ENCODE measurements around the gene LSR. TPM values are rescaled to one million over a fixed set of nuclear protein-coding genes. Genes with fewer than 3 reads are reported as not detected.

LSR gene
- total and polyA plus RNA-seq, 2 experiments from 2014 or later = 116 to 212 TPM

DNA sequence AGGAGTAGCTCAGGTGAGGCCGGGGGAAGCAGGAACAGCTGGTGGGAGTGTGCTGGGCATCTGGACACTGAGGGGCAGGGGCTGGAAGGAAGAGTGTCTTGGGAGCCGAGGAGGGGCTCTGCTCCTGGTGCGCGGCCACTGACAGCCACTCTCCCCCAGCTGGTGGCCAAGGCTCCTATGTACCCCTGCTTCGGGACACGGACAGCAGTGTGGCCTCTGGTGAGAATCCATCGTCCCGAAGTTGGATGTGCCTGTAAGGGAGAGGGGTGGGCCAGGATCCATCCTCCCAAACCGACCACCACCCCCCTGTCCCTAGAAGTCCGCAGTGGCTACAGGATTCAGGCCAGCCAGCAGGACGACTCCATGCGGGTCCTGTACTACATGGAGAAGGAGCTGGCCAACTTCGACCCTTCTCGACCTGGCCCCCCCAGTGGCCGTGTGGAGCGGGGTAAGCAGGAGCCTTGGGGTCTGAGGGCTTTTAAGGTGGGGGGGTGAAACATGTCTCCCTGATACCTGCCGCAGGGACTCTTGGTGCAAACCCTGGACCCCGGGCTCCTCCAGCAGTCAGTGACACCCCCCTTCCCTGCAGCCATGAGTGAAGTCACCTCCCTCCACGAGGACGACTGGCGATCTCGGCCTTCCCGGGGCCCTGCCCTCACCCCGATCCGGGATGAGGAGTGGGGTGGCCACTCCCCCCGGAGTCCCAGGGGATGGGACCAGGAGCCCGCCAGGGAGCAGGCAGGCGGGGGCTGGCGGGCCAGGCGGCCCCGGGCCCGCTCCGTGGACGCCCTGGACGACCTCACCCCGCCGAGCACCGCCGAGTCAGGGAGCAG is 17.9 kb downstream of the LSR start:
- Histone ChIP-seq H3K4me3 (peak overlapping the region; percentile 79), H3K27me3 (ENCODE audit: insufficient read depth) (no peaks in the 10 kb centered on the region), H4K20me1 (replicated peaks; ENCODE audit: insufficient read depth) (peaks cover 15% of the 10 kb centered on the region), H3K9me2 (ENCODE audit: insufficient read depth) (no peaks in the 10 kb centered on the region), H3K4me1 (ENCODE audit: insufficient read depth) (peaks cover 7% of the 10 kb centered on the region; the same call in 1 of the 2 replicates), H2AFZ (no peak overlapping the region), H3K79me2 (replicated peaks; ENCODE audit: insufficient read depth) (no peaks in the 10 kb centered on the region), H3K36me3 (ENCODE audit: insufficient read depth) (peaks cover 13% of the 10 kb centered on the region; the same call in 1 of the 2 replicates), H3K27ac (ENCODE audit: low read depth) (peak overlapping the region; percentile 96), H3F3A (replicated peaks; ENCODE audit: low read depth) (peaks cover 17% of the 10 kb centered on the region), H3K4me2 (peak overlapping the region; percentile 99)
- TF ChIP-seq ZNF114 (CRISPR knock-in tag; IDR thresholded peaks at IDR 0.05) (no peak), ZNF331 (CRISPR knock-in tag; IDR thresholded peaks at IDR 0.05; ENCODE audit: low read depth) (no peak), EZH2phosphoT487 (IDR thresholded peaks at IDR 0.05; ENCODE audit: unreplicated experiment) (no peak), STAT1 (IDR thresholded peaks at IDR 0.05; ENCODE audit: unreplicated experiment) (no peak), JUNB (IDR thresholded peaks at IDR 0.05; ENCODE audit: unreplicated experiment) (no peak), POLR2AphosphoS5 (IDR thresholded peaks at IDR 0.05; ENCODE audit: low read depth) (no peak), EZH2 (IDR thresholded peaks at IDR 0.05; ENCODE audit: low read depth, unreplicated experiment) (no peak)
- TF ChIP-seq, protein P1, sequence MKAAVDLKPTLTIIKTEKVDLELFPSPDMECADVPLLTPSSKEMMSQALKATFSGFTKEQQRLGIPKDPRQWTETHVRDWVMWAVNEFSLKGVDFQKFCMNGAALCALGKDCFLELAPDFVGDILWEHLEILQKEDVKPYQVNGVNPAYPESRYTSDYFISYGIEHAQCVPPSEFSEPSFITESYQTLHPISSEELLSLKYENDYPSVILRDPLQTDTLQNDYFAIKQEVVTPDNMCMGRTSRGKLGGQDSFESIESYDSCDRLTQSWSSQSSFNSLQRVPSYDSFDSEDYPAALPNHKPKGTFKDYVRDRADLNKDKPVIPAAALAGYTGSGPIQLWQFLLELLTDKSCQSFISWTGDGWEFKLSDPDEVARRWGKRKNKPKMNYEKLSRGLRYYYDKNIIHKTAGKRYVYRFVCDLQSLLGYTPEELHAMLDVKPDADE (IDR thresholded peaks at IDR 0.05) = no peak
- H3K27me3 Mint-ChIP-seq (ENCODE audit: insufficient read depth, low read depth, poor library complexity) = peaks cover 31% of the 10 kb centered on the region
- peak; percentile 28 for DNase-seq (ENCODE audit: low spot score)
- H3K27ac Mint-ChIP-seq = no peak overlapping the region
- ATAC-seq = peak; percentile 11
- peaks cover 11% of the 10 kb centered on the region for H3K4me1 Mint-ChIP-seq
- peak overlapping the region; percentile 87 for H3K4me3 Mint-ChIP-seq
- H3K9me3 Mint-ChIP-seq = no peaks in the 10 kb centered on the region; the same call in 2 of the 3 replicates
- peaks cover 68% of the 10 kb centered on the region for H3K36me3 Mint-ChIP-seq (ENCODE audit: low read depth)

DNA sequence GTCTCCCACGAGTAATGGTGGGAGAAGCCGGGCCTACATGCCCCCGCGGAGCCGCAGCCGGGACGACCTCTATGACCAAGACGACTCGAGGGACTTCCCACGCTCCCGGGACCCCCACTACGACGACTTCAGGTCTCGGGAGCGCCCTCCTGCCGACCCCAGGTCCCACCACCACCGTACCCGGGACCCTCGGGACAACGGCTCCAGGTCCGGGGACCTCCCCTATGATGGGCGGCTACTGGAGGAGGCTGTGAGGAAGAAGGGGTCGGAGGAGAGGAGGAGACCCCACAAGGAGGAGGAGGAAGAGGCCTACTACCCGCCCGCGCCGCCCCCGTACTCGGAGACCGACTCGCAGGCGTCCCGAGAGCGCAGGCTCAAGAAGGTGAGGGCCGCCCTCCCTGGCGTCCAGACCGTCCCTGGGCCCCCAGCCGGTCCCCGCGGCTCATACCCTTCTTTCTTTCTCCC is 18.6 kb downstream of the LSR start:
- peak; percentile 27 for ATAC-seq
- no peaks in the 10 kb centered on the region for H3K9me2 ChIP-seq (ENCODE audit: insufficient read depth)
- H3K36me3 ChIP-seq (ENCODE audit: insufficient read depth) = peaks cover 13% of the 10 kb centered on the region; the same call in 1 of the 2 replicates
- H3K9me3 Mint-ChIP-seq = no peaks in the 10 kb centered on the region; the same call in 2 of the 3 replicates
- peak overlapping the region; percentile 79 for H3K4me3 ChIP-seq
- H3K79me2 ChIP-seq (replicated peaks; ENCODE audit: insufficient read depth) = no peaks in the 10 kb centered on the region
- DNase-seq (ENCODE audit: low spot score) = peak; percentile 63
- peak overlapping the region; percentile 87 for H3K4me3 Mint-ChIP-seq
- peaks cover 29% of the 10 kb centered on the region for H3K27me3 Mint-ChIP-seq (ENCODE audit: insufficient read depth, low read depth, poor library complexity)
- H4K20me1 ChIP-seq (replicated peaks; ENCODE audit: insufficient read depth) = peaks cover 16% of the 10 kb centered on the region
- peak overlapping the region; percentile 95 for H3K27ac Mint-ChIP-seq
- H3K27ac ChIP-seq (ENCODE audit: low read depth) = peak overlapping the region; percentile 96
- peaks cover 67% of the 10 kb centered on the region for H3K36me3 Mint-ChIP-seq (ENCODE audit: low read depth)
- H3F3A ChIP-seq (replicated peaks; ENCODE audit: low read depth) = peaks cover 17% of the 10 kb centered on the region
- peak overlapping the region; percentile 99 for H3K4me2 ChIP-seq
- H2AFZ ChIP-seq = no peak overlapping the region
- H3K4me1 ChIP-seq (ENCODE audit: insufficient read depth) = peaks cover 7% of the 10 kb centered on the region; the same call in 1 of the 2 replicates
- H3K4me1 Mint-ChIP-seq = peaks cover 11% of the 10 kb centered on the region
- no peaks in the 10 kb centered on the region for H3K27me3 ChIP-seq (ENCODE audit: insufficient read depth)
- TF ChIP-seq, protein P1 (IDR thresholded peaks at IDR 0.05) = no peak
- TF ChIP-seq, protein P2, sequence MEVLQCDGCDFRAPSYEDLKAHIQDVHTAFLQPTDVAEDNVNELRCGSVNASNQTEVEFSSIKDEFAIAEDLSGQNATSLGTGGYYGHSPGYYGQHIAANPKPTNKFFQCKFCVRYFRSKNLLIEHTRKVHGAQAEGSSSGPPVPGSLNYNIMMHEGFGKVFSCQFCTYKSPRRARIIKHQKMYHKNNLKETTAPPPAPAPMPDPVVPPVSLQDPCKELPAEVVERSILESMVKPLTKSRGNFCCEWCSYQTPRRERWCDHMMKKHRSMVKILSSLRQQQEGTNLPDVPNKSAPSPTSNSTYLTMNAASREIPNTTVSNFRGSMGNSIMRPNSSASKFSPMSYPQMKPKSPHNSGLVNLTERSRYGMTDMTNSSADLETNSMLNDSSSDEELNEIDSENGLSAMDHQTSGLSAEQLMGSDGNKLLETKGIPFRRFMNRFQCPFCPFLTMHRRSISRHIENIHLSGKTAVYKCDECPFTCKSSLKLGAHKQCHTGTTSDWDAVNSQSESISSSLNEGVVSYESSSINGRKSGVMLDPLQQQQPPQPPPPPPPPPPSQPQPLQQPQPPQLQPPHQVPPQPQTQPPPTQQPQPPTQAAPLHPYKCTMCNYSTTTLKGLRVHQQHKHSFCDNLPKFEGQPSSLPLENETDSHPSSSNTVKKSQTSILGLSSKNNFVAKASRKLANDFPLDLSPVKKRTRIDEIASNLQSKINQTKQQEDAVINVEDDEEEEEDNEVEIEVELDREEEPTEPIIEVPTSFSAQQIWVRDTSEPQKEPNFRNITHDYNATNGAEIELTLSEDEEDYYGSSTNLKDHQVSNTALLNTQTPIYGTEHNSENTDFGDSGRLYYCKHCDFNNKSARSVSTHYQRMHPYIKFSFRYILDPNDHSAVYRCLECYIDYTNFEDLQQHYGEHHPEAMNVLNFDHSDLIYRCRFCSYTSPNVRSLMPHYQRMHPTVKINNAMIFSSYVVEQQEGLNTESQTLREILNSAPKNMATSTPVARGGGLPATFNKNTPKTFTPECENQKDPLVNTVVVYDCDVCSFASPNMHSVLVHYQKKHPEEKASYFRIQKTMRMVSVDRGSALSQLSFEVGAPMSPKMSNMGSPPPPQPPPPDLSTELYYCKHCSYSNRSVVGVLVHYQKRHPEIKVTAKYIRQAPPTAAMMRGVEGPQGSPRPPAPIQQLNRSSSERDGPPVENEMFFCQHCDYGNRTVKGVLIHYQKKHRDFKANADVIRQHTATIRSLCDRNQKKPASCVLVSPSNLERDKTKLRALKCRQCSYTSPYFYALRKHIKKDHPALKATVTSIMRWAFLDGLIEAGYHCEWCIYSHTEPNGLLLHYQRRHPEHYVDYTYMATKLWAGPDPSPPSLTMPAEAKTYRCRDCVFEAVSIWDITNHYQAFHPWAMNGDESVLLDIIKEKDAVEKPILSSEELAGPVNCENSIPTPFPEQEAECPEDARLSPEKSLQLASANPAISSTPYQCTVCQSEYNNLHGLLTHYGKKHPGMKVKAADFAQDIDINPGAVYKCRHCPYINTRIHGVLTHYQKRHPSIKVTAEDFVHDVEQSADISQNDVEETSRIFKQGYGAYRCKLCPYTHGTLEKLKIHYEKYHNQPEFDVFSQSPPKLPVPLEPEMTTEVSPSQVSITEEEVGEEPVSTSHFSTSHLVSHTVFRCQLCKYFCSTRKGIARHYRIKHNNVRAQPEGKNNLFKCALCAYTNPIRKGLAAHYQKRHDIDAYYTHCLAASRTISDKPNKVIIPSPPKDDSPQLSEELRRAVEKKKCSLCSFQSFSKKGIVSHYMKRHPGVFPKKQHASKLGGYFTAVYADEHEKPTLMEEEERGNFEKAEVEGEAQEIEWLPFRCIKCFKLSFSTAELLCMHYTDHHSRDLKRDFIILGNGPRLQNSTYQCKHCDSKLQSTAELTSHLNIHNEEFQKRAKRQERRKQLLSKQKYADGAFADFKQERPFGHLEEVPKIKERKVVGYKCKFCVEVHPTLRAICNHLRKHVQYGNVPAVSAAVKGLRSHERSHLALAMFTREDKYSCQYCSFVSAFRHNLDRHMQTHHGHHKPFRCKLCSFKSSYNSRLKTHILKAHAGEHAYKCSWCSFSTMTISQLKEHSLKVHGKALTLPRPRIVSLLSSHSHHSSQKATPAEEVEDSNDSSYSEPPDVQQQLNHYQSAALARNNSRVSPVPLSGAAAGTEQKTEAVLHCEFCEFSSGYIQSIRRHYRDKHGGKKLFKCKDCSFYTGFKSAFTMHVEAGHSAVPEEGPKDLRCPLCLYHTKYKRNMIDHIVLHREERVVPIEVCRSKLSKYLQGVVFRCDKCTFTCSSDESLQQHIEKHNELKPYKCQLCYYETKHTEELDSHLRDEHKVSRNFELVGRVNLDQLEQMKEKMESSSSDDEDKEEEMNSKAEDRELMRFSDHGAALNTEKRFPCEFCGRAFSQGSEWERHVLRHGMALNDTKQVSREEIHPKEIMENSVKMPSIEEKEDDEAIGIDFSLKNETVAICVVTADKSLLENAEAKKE (CRISPR knock-in tag; IDR thresholded peaks at IDR 0.05) = no peak
- TF ChIP-seq CREB1 (CRISPR knock-in tag; IDR thresholded peaks at IDR 0.05; ENCODE audit: low read depth) = no peak
- no peak for TF ChIP-seq JUNB (IDR thresholded peaks at IDR 0.05; ENCODE audit: unreplicated experiment)
- TF ChIP-seq STAT1 (IDR thresholded peaks at IDR 0.05; ENCODE audit: unreplicated experiment) = no peak
- TF ChIP-seq EZH2phosphoT487 (IDR thresholded peaks at IDR 0.05; ENCODE audit: unreplicated experiment) = no peak
